ENCODE data around the gene EBI3. TPM values are rescaled to one million over a fixed set of nuclear protein-coding genes. Genes with fewer than 3 reads are reported as not detected.

EBI3 gene
- total and polyA plus RNA-seq, 2 of the 13 experiments (the other 11 are each of a cell fraction or from before 2014, with no cell fraction given): 3.4 TPM; not detected in 1

GRCh38 chr19:4246767-4247593 is 17.7 kb downstream of the EBI3 start, which contains the start of gene YJU2 (continued):
- TF ChIP-seq, protein P1, sequence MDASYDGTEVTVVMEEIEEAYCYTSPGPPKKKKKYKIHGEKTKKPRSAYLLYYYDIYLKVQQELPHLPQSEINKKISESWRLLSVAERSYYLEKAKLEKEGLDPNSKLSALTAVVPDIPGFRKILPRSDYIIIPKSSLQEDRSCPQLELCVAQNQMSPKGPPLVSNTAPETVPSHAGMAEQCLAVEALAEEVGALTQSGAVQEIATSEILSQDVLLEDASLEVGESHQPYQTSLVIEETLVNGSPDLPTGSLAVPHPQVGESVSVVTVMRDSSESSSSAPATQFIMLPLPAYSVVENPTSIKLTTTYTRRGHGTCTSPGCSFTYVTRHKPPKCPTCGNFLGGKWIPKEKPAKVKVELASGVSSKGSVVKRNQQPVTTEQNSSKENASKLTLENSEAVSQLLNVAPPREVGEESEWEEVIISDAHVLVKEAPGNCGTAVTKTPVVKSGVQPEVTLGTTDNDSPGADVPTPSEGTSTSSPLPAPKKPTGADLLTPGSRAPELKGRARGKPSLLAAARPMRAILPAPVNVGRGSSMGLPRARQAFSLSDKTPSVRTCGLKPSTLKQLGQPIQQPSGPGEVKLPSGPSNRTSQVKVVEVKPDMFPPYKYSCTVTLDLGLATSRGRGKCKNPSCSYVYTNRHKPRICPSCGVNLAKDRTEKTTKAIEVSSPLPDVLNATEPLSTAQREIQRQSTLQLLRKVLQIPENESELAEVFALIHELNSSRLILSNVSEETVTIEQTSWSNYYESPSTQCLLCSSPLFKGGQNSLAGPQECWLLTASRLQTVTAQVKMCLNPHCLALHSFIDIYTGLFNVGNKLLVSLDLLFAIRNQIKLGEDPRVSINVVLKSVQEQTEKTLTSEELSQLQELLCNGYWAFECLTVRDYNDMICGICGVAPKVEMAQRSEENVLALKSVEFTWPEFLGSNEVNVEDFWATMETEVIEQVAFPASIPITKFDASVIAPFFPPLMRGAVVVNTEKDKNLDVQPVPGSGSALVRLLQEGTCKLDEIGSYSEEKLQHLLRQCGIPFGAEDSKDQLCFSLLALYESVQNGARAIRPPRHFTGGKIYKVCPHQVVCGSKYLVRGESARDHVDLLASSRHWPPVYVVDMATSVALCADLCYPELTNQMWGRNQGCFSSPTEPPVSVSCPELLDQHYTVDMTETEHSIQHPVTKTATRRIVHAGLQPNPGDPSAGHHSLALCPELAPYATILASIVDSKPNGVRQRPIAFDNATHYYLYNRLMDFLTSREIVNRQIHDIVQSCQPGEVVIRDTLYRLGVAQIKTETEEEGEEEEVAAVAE (CRISPR knock-in tag; IDR thresholded peaks at IDR 0.05; ENCODE audit: borderline replicate concordance): peak; percentile 53; the same call in 1 of the 2 replicates
- TF ChIP-seq ZNF879 (CRISPR knock-in tag; IDR thresholded peaks at IDR 0.05): 0 out of 2 replicates have a peak, but pooled peaks have one; percentile 60
- TF ChIP-seq, protein P2, sequence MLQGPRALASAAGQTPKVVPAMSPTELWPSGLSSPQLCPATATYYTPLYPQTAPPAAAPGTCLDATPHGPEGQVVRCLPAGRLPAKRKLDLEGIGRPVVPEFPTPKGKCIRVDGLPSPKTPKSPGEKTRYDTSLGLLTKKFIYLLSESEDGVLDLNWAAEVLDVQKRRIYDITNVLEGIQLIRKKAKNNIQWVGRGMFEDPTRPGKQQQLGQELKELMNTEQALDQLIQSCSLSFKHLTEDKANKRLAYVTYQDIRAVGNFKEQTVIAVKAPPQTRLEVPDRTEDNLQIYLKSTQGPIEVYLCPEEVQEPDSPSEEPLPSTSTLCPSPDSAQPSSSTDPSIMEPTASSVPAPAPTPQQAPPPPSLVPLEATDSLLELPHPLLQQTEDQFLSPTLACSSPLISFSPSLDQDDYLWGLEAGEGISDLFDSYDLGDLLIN (CRISPR knock-in tag; IDR thresholded peaks at IDR 0.05; ENCODE audit: borderline replicate concordance): no peak
- peak; percentile 71; the same call in 1 of the 2 replicates for TF ChIP-seq ELF3 (CRISPR knock-in tag; IDR thresholded peaks at IDR 0.05)
- TF ChIP-seq BORCS8-MEF2B (CRISPR knock-in tag; IDR thresholded peaks at IDR 0.05): no peak
- peak; percentile 56; the same call in 1 of the 2 replicates for TF ChIP-seq FOXA3 (CRISPR knock-in tag; IDR thresholded peaks at IDR 0.05)
- 0 out of 2 replicates have a peak, but pooled peaks have one; percentile 57 for TF ChIP-seq RXRB (CRISPR knock-in tag; IDR thresholded peaks at IDR 0.05; ENCODE audit: borderline replicate concordance)
- TF ChIP-seq SRSF9 (IDR thresholded peaks at IDR 0.05; ENCODE audit: borderline replicate concordance, insufficient read depth, low read depth, low read length, poor library complexity, severe bottlenecking): no peak
- no peak for TF ChIP-seq HNRNPLL (IDR thresholded peaks at IDR 0.05; ENCODE audit: low read depth, low read length, poor library complexity, severe bottlenecking)
- TF ChIP-seq GTF3A (CRISPR knock-in tag; conservative IDR thresholded peaks at IDR 0.05): no peak
- no peak for TF ChIP-seq EZH2 (conservative IDR thresholded peaks at IDR 0.05; ENCODE audit: low read depth, low read length)
- no peak for TF ChIP-seq RCOR2 (CRISPR knock-in tag; IDR thresholded peaks at IDR 0.05)
- TF ChIP-seq HDAC1 (CRISPR knock-in tag; IDR thresholded peaks at IDR 0.05): peak; percentile 51; the same call in 1 of the 2 replicates
- TF ChIP-seq SP4 (CRISPR knock-in tag; IDR thresholded peaks at IDR 0.05): peak; percentile 70
- peak; percentile 78 for TF ChIP-seq ZMYM4 (CRISPR knock-in tag; IDR thresholded peaks at IDR 0.05)
- peak; percentile 85; the same call in 1 of the 2 replicates for TF ChIP-seq CBX5 (CRISPR knock-in tag; IDR thresholded peaks at IDR 0.05; ENCODE audit: borderline replicate concordance)
- TF ChIP-seq HES4 (CRISPR knock-in tag; IDR thresholded peaks at IDR 0.05; ENCODE audit: borderline replicate concordance): 0 out of 2 replicates have a peak, but pooled peaks have one; percentile 29
- TF ChIP-seq MEIS2 (CRISPR knock-in tag; IDR thresholded peaks at IDR 0.05): no peak; the same call in 1 of the 2 replicates
- TF ChIP-seq SRF (IDR thresholded peaks at IDR 0.05; ENCODE audit: low read depth, low read length): peak; percentile 69; the same call in 1 of the 2 replicates
- TF ChIP-seq HIVEP1 (CRISPR knock-in tag; IDR thresholded peaks at IDR 0.05): peak; percentile 39; the same call in 1 of the 2 replicates
- no peak for TF ChIP-seq MLX (CRISPR knock-in tag; IDR thresholded peaks at IDR 0.05)
- no peak for TF ChIP-seq TEF (CRISPR knock-in tag; IDR thresholded peaks at IDR 0.05)
- no peak for TF ChIP-seq ZBTB20 (CRISPR knock-in tag; IDR thresholded peaks at IDR 0.05; ENCODE audit: borderline replicate concordance, low read depth)
